Dermis microvascular lymphatic vessel endothelial cell (primary cell): ENCODE results near the gene SIRT7. TPM values are rescaled to one million over a fixed set of nuclear protein-coding genes. Genes with fewer than 3 reads are reported as not detected.
A peak's percentile ranks its signal among the peaks of the same experiment; 100 is the strongest.

Experiments used
- DNase-seq, 2 donors: peaks; one replicate each; pipeline versions ENCODE4 v3.0.0 to v3.0.0-alpha.2; 2010; ENCODE audit warnings: low read depth in 2 of 2
- total RNA-seq: library from RNA; depleted of rRNA; stranded (reverse); fragments of >200 nt; gene quantifications from 2 replicates; pipeline ENCODE4 v1.2.1, GENCODE V29; 2014

The SIRT7 gene
- total RNA-seq, 1 donor from 2014 or later: 12.3 TPM

- no peak for DNase-seq
These were observed 52.6 kb downstream of the SIRT7 start for GRCh38 chr17:81865358-81865732.

- no peak for DNase-seq
These were observed 53.9 kb downstream of the SIRT7 start for GRCh38 chr17:81863833-81864768.

DNA sequence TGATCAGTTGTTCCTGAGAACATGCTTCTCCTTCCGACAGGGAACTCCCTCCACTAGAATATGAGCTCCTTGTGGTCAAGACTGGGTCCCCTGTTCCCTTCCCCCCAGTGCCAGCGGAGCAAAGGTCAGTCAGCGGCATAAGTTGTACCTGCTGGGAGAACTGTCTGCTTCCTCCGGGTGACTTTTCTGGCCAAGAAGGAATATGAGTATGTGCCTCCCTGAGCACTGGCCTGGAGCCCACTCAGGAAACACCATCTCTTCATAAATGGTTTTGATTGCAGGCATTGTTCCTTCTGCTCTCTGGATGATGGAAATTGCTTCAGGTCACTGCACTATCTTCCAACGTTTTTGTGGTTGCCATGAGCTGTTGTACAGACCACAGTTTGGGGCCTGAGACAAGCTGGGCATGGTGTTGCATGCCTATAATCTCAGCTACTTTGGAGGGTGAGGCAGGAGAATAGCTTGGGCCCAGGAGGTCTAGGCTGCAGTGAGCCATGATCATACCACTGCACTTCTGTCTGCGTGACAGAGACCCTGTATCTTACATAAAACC is 54.8 kb downstream of the SIRT7 start:
- DNase-seq: peak in 1 of 2 donors; percentile 46

Other genes with a start within 250 kb of the SIRT7 start
- gene ARL16, start 234.4 kb downstream of the SIRT7 start, total RNA-seq: 25.4 and 28.2 TPM in 2 replicates
- 41.1 and 49.4 TPM in 2 replicates for gene HGS, start 234.2 kb downstream of the SIRT7 start, total RNA-seq
- 8.7 and 8.9 TPM in 2 replicates for gene MRPL12, start 214.8 kb downstream of the SIRT7 start, total RNA-seq
- gene SLC25A10, start 205.9 kb downstream of the SIRT7 start, total RNA-seq: 13.9 and 17.7 TPM in 2 replicates
- not detected in 2 replicates for gene GCGR, start 114.0 kb downstream of the SIRT7 start, total RNA-seq
- gene MCRIP1, start 84.9 kb downstream of the SIRT7 start, total RNA-seq: 81.8 and 133 TPM in 2 replicates
- gene PPP1R27, start 83.1 kb downstream of the SIRT7 start, total RNA-seq: not detected in 2 replicates
- 634 and 739 TPM in 2 replicates for gene P4HB, start 57.6 kb downstream of the SIRT7 start, total RNA-seq
- gene ARHGDIA, start 46.8 kb downstream of the SIRT7 start, total RNA-seq: 97.7 and 157 TPM in 2 replicates
- gene ALYREF, start 26.6 kb downstream of the SIRT7 start, total RNA-seq: 142 and 181 TPM in 2 replicates
- 108 and 109 TPM in 2 replicates for gene ANAPC11, start 26.5 kb downstream of the SIRT7 start, total RNA-seq
- 0.13 TPM in 1 of 2 replicates, not detected in the other for gene NPB, start 15.9 kb downstream of the SIRT7 start, total RNA-seq
- 30.2 and 40.4 TPM in 2 replicates for gene PCYT2, start 6.8 kb downstream of the SIRT7 start, total RNA-seq
- 10.4 and 19.0 TPM in 2 replicates for gene MAFG, start 9.6 kb upstream of the SIRT7 start, total RNA-seq
- 60.8 and 71.2 TPM in 2 replicates for gene PYCR1, start 19.1 kb upstream of the SIRT7 start, total RNA-seq
- gene MYADML2, start 29.1 kb upstream of the SIRT7 start, total RNA-seq: not detected in 2 replicates
- under 0.01 TPM in 2 replicates for gene NOTUM, start 43.0 kb upstream of the SIRT7 start, total RNA-seq
- 22.0 and 23.4 TPM in 2 replicates for gene ASPSCR1, start 59.5 kb upstream of the SIRT7 start, total RNA-seq
- gene CENPX, start 104.7 kb upstream of the SIRT7 start, total RNA-seq: 23.5 and 38.6 TPM in 2 replicates
- 10.0 and 10.1 TPM in 2 replicates for gene LRRC45, start 105.1 kb upstream of the SIRT7 start, total RNA-seq
- gene RAC3, start 113.5 kb upstream of the SIRT7 start, total RNA-seq: 12.5 and 14.5 TPM in 2 replicates
- 33.1 and 42.7 TPM in 2 replicates for gene DCXR, start 119.5 kb upstream of the SIRT7 start, total RNA-seq
- gene RFNG, start 133.6 kb upstream of the SIRT7 start, total RNA-seq: 16.4 and 28.2 TPM in 2 replicates
- 67.1 and 86.6 TPM in 2 replicates for gene GPS1, start 133.7 kb upstream of the SIRT7 start, total RNA-seq
- gene DUS1L, start 147.6 kb upstream of the SIRT7 start, total RNA-seq: 35.6 and 44.1 TPM in 2 replicates
- 54.4 and 61.1 TPM in 2 replicates for gene FASN, start 180.1 kb upstream of the SIRT7 start, total RNA-seq